ENCODE measurements around the gene FANCE. TPM values are rescaled to one million over a fixed set of nuclear protein-coding genes. Genes with fewer than 3 reads are reported as not detected.

Gene FANCE
- polyA plus RNA-seq, 2 of the 4 experiments (the other 2 are of a cell fraction), result 3.1 to 3.5 TPM

DNA sequence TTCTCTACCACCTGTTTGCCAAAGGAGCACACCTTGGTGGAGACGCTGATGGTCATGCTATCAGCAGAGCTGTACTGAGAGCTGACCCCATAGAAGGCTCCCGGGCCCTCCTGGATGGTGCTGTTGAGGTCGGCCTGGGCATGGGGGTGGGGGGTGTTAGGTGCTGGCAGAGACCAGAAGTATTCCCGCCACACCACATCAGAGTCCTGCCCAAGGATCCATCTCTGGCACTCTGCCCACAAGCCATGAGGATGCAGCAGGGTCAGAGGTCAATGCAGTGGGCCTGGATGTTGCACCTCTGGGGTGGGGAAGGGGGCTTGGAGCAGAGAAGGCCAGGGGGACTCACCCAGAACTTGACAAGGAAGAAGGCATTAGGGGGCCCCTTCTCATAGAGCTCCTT, 23.4 kb downstream of the FANCE start:
- Histone ChIP-seq H3K4me3 (no peak overlapping the region), H3K4me2 (no peak overlapping the region), H3K4me1 (peaks cover 22% of the 10 kb centered on the region), H3K27ac (no peak overlapping the region), H3K9me3 (no peaks in the 10 kb centered on the region)
- FAIRE-seq (no peak), ATAC-seq (peak; percentile 2 to 7; a peak in 4 of 6 replicates), DNase-seq (ENCODE audit: low read depth in 1 of 2, low spot score in 1 of 2) (no peak)
- 80% methylated on average over 1 of the region's 4 CpGs for WGBS (ENCODE audit: missing lambda C conversion rate)
- ChIA-PET CTCF (no interaction called here), POLR2A (no interaction called here)
- TF ChIP-seq JUN (IDR thresholded peaks at IDR 0.05) (no peak), ZSCAN20 (CRISPR knock-in tag; IDR thresholded peaks at IDR 0.05) (no peak), BHLHE40 (IDR thresholded peaks at IDR 0.05; ENCODE audit: low read depth, low read length) (no peak), CBX2 (IDR thresholded peaks at IDR 0.05; ENCODE audit: borderline replicate concordance, low read depth) (no peak), POLR2A (IDR thresholded peaks at IDR 0.05; ENCODE audit: low read length) (no peak), MYC (IDR thresholded peaks at IDR 0.05; ENCODE audit: borderline replicate concordance, low read length) (no peak), EHMT2 (IDR thresholded peaks at IDR 0.05; ENCODE audit: low read depth) (no peak), RNF2 (IDR thresholded peaks at IDR 0.05; ENCODE audit: borderline replicate concordance, low read depth) (no peak), TP53 (CRISPR knock-in tag; IDR thresholded peaks at IDR 0.05) (no peak), SREBF2 (IDR thresholded peaks at IDR 0.05) (no peak), FOSB (CRISPR knock-in tag; IDR thresholded peaks at IDR 0.05) (no peak), CEBPB (IDR thresholded peaks at IDR 0.05) (no peak)
- TF ChIP-seq, protein P1, sequence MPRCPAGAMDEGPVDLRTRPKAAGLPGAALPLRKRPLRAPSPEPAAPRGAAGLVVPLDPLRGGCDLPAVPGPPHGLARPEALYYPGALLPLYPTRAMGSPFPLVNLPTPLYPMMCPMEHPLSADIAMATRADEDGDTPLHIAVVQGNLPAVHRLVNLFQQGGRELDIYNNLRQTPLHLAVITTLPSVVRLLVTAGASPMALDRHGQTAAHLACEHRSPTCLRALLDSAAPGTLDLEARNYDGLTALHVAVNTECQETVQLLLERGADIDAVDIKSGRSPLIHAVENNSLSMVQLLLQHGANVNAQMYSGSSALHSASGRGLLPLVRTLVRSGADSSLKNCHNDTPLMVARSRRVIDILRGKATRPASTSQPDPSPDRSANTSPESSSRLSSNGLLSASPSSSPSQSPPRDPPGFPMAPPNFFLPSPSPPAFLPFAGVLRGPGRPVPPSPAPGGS (IDR thresholded peaks at IDR 0.05), result no peak
- TF ChIP-seq, protein P2, sequence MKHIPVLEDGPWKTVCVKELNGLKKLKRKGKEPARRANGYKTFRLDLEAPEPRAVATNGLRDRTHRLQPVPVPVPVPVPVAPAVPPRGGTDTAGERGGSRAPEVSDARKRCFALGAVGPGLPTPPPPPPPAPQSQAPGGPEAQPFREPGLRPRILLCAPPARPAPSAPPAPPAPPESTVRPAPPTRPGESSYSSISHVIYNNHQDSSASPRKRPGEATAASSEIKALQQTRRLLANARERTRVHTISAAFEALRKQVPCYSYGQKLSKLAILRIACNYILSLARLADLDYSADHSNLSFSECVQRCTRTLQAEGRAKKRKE (CRISPR knock-in tag; IDR thresholded peaks at IDR 0.05; ENCODE audit: low read depth), result no peak
- TF ChIP-seq, protein P3, sequence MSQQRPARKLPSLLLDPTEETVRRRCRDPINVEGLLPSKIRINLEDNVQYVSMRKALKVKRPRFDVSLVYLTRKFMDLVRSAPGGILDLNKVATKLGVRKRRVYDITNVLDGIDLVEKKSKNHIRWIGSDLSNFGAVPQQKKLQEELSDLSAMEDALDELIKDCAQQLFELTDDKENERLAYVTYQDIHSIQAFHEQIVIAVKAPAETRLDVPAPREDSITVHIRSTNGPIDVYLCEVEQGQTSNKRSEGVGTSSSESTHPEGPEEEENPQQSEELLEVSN (IDR thresholded peaks at IDR 0.05; ENCODE audit: borderline replicate concordance, low read depth), result no peak

DNA sequence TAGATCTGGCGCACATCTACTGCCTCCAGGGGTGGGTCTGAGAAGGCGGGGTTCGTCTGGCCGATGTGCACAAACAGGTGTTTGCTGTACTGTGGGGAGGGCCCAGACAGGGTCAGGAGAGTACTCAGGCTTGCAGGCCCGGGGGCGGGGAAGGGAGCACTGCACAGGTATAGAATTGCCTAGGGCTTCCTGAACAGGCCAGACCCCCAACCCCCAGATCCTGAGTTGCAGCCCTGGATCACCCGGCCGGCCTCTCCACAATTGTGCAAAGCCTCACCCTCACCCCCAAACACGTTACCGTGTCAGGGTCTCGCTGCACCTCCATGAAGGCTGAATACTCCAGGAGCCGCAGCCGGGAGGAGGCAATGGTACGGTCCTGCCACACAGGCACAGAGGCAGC, 23.9 kb downstream of the FANCE start:
- no peak overlapping the region for H3K4me2 ChIP-seq
- FAIRE-seq, result no peak
- WGBS (ENCODE audit: missing lambda C conversion rate), result 83% methylated on average over 8 of the region's 14 CpGs
- TF ChIP-seq, protein P2 (CRISPR knock-in tag; IDR thresholded peaks at IDR 0.05; ENCODE audit: low read depth), result no peak
- no peak for TF ChIP-seq EHF (CRISPR knock-in tag; IDR thresholded peaks at IDR 0.05)
- TF ChIP-seq NR3C1 (IDR thresholded peaks at IDR 0.05), result no peak
- no peak for TF ChIP-seq EHMT2 (IDR thresholded peaks at IDR 0.05; ENCODE audit: low read depth)
- TF ChIP-seq, protein P4, sequence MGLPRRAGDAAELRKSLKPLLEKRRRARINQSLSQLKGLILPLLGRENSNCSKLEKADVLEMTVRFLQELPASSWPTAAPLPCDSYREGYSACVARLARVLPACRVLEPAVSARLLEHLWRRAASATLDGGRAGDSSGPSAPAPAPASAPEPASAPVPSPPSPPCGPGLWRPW (IDR thresholded peaks at IDR 0.05), result no peak
- no peak for TF ChIP-seq BHLHE40 (IDR thresholded peaks at IDR 0.05; ENCODE audit: low read depth, low read length)
- TF ChIP-seq ZFP36 (IDR thresholded peaks at IDR 0.05; ENCODE audit: borderline replicate concordance, partially characterized antibody), result no peak
- TF ChIP-seq HEYL (CRISPR knock-in tag; IDR thresholded peaks at IDR 0.05), result no peak
- no peak for TF ChIP-seq JUN (IDR thresholded peaks at IDR 0.05)
- no peak for TF ChIP-seq CBX8 (IDR thresholded peaks at IDR 0.05)
- no peak for TF ChIP-seq FOSL2 (IDR thresholded peaks at IDR 0.05)
- TF ChIP-seq FOSL2 (CRISPR knock-in tag; IDR thresholded peaks at IDR 0.05), result no peak
- no peak for TF ChIP-seq KDM1A (IDR thresholded peaks at IDR 0.05; ENCODE audit: low read depth)
- TF ChIP-seq, protein P5, sequence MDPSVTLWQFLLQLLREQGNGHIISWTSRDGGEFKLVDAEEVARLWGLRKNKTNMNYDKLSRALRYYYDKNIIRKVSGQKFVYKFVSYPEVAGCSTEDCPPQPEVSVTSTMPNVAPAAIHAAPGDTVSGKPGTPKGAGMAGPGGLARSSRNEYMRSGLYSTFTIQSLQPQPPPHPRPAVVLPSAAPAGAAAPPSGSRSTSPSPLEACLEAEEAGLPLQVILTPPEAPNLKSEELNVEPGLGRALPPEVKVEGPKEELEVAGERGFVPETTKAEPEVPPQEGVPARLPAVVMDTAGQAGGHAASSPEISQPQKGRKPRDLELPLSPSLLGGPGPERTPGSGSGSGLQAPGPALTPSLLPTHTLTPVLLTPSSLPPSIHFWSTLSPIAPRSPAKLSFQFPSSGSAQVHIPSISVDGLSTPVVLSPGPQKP (IDR thresholded peaks at IDR 0.05; ENCODE audit: low read depth, low read length), result no peak
- TF ChIP-seq SMC3 (IDR thresholded peaks at IDR 0.05), result no peak
- no peak for TF ChIP-seq RFX5 (IDR thresholded peaks at IDR 0.05)
- no peak for TF ChIP-seq EP300 (IDR thresholded peaks at IDR 0.05)
- TF ChIP-seq MAZ (IDR thresholded peaks at IDR 0.05; ENCODE audit: borderline replicate concordance, low read depth, low read length), result no peak
- no peak for TF ChIP-seq FOXS1 (CRISPR knock-in tag; IDR thresholded peaks at IDR 0.05)
- TF ChIP-seq, protein P1 (IDR thresholded peaks at IDR 0.05), result no peak
- H3K4me1 ChIP-seq, result peaks cover 17% of the 10 kb centered on the region
- peak in 1 of 2 experiments; percentile 10; a peak in 3 of 6 replicates for ATAC-seq
- H3K4me3 ChIP-seq, result no peak overlapping the region
- no peaks in the 10 kb centered on the region for H3K9me3 ChIP-seq
- ChIA-PET CTCF (no interaction called here), POLR2A (no interaction called here)
- no peak overlapping the region for H3K27ac ChIP-seq
- no peak for DNase-seq (ENCODE audit: low read depth in 1 of 2, low spot score in 1 of 2)

Measured in A549 (cell line).